H1 (cell line): ENCODE results near the gene PTMS. TPM values are rescaled to one million over a fixed set of nuclear protein-coding genes. Genes with fewer than 3 reads are reported as not detected.
A peak's percentile ranks its signal among the peaks of the same experiment; 100 is the strongest.

Experiments used
- CTCF ChIA-PET: fragments of 300-600 bp; sonication (Branson Sonifier 250); formaldehyde crosslinking; loops from one replicate; lab custom pipeline; 2021; ENCODE audit not compliant: partially characterized antibody; lab: Charles Lee
- POLR2A ChIA-PET: fragments of 300-600 bp; sonication (Branson Sonifier 250); formaldehyde crosslinking; loops from one replicate; lab custom pipeline; 2021; ENCODE audit warnings: inconsistent platforms; ENCODE audit not compliant: partially characterized antibody; lab: Charles Lee
- DNase-seq, 2 experiments: peaks; one replicate each; pipeline versions ENCODE4 v3.0.0 to v3.0.0-alpha.2; 2010 to 2022; ENCODE audit warnings: low spot score in 2 of 2, low read depth in 1 of 2, mixed read lengths in 1 of 2
- FAIRE-seq: peaks from 2 replicates; lab custom pipeline; 2011; peaks lifted over from hg19 to GRCh38; lab: Jason Lieb, UNC
- H2AFZ ChIP-seq: 2 replicates; pipeline ENCODE4 v1.8.1; 2012; ENCODE audit warnings: low read length, inconsistent platforms
- H2AK5ac ChIP-seq: 2 replicates; pipeline ENCODE4 v1.6.1; 2013; ENCODE audit warnings: low read depth, low read length
- H2BK120ac ChIP-seq: replicated peaks from 2 replicates; pipeline ENCODE3; 2013; ENCODE audit warnings: low read depth, low read length, inconsistent platforms
- H2BK12ac ChIP-seq: 2 replicates; pipeline ENCODE4 v1.6.1; 2013; ENCODE audit warnings: low read depth, low read length
- H2BK15ac ChIP-seq: 2 replicates; pipeline ENCODE4 v1.6.1; 2013; ENCODE audit warnings: low read length
- H2BK20ac ChIP-seq: 2 replicates; pipeline ENCODE4 v1.6.1; 2013; ENCODE audit warnings: low read length
- H2BK5ac ChIP-seq: 2 replicates; pipeline ENCODE4 v1.6.1; 2013; ENCODE audit warnings: low read depth, low read length
- H3K14ac ChIP-seq: 2 replicates; pipeline ENCODE4 v1.6.1; 2013; ENCODE audit warnings: inconsistent platforms; ENCODE audit not compliant: insufficient read length
- H3K18ac ChIP-seq: 2 replicates; pipeline ENCODE4 v1.6.1; 2013; ENCODE audit warnings: low read length; ENCODE audit errors: extremely low read depth
- H3K23ac ChIP-seq: 2 replicates; pipeline ENCODE4 v1.6.1; 2013; ENCODE audit warnings: inconsistent platforms; ENCODE audit not compliant: insufficient read length
- H3K23me2 ChIP-seq: 2 replicates; pipeline ENCODE4 v1.6.1; 2013; ENCODE audit warnings: low read depth, low read length
- H3K27ac ChIP-seq: 2 replicates; pipeline ENCODE4 v1.6.1; 2011; ENCODE audit warnings: low read depth, low read length, inconsistent platforms
- H3K27me3 ChIP-seq, 4 experiments: replicated peaks in 1 of 4; 1 replicate in 1 of 4; 2 replicates in 3 of 4; pipeline versions ENCODE4 v1.6.1 to v1.8.1; 2011 to 2013; ENCODE audit warnings: low read length in 3 of 4, mild to moderate bottlenecking in 3 of 4, inconsistent platforms in 2 of 4, mixed read lengths in 2 of 4, moderate library complexity in 1 of 4; ENCODE audit not compliant: control insufficient read depth in 3 of 4, insufficient read depth in 3 of 4; ENCODE audit errors: extremely low read depth in 1 of 4
- H3K36me3 ChIP-seq, 4 experiments: 2 replicates each; pipeline versions ENCODE4 v1.6.1 to v1.8.1; 2011 to 2013; ENCODE audit warnings: mild to moderate bottlenecking in 4 of 4, low read length in 3 of 4, moderate library complexity in 2 of 4, control low read depth in 1 of 4, inconsistent platforms in 1 of 4; ENCODE audit not compliant: insufficient read depth in 4 of 4, control insufficient read depth in 2 of 4
- H3K4ac ChIP-seq: replicated peaks from 2 replicates; pipeline ENCODE3; 2013; ENCODE audit warnings: low read length, low read depth, mixed read lengths, inconsistent platforms; ENCODE audit not compliant: insufficient read length
- H3K4me1 ChIP-seq, 4 experiments: replicated peaks in 1 of 4; 1 replicate in 1 of 4; 2 replicates in 3 of 4; pipeline versions ENCODE4 v1.6.1 to v1.8.1; 2011 to 2013; ENCODE audit warnings: low read length in 3 of 4, inconsistent platforms in 2 of 4, mixed read lengths in 1 of 4; ENCODE audit not compliant: insufficient read depth in 4 of 4, control insufficient read depth in 3 of 4
- H3K4me2 ChIP-seq, 2 experiments: 2 replicates each; pipeline versions ENCODE4 v1.6.1 to v1.8.1; 2011 to 2013; ENCODE audit warnings: low read depth in 2 of 2, low read length in 2 of 2, control low read depth in 1 of 2, inconsistent platforms in 1 of 2, mild to moderate bottlenecking in 1 of 2; ENCODE audit not compliant: insufficient read depth in 1 of 2
- H3K4me3 ChIP-seq, 4 experiments: fragments of 200-600, 300-600 bp in 1 of 4; sonication (generic), shearing (Covaris generic), sonication (Bioruptor Twin) in 1 of 4; 2 replicates each; pipeline versions ENCODE4 v1.5.1 to v1.8.1; 2011 to 2016; ENCODE audit warnings: low read length in 4 of 4, low read depth in 3 of 4, control low read depth in 2 of 4, inconsistent platforms in 2 of 4, mild to moderate bottlenecking in 2 of 4, mixed read lengths in 1 of 4, moderate library complexity in 1 of 4; ENCODE audit not compliant: insufficient read depth in 2 of 4; ENCODE audit errors: extremely low read depth in 1 of 4
- H3K56ac ChIP-seq: replicated peaks from 2 replicates; pipeline ENCODE3; 2013; ENCODE audit warnings: low read depth, mild to moderate bottlenecking, mixed read lengths, low read length, inconsistent platforms; ENCODE audit not compliant: insufficient read length
- H3K79me1 ChIP-seq: 2 replicates; pipeline ENCODE4 v1.6.1; 2013; ENCODE audit warnings: low read depth, low read length, control low read depth
- H3K79me2 ChIP-seq, 2 experiments: 2 replicates each; pipeline versions ENCODE4 v1.6.1 to v1.8.1; 2012 to 2013; ENCODE audit warnings: low read length in 2 of 2, mild to moderate bottlenecking in 2 of 2, inconsistent platforms in 1 of 2; ENCODE audit not compliant: insufficient read depth in 2 of 2, control insufficient read depth in 1 of 2
- H3K9ac ChIP-seq, 4 experiments: replicated peaks in 1 of 4; 1 replicate in 1 of 4; 2 replicates in 3 of 4; pipeline versions ENCODE4 v1.6.1 to v1.8.1; 2011 to 2013; ENCODE audit warnings: low read depth in 3 of 4, low read length in 3 of 4, control low read depth in 2 of 4, mild to moderate bottlenecking in 2 of 4, moderate library complexity in 2 of 4, inconsistent platforms in 1 of 4; ENCODE audit errors: extremely low read depth in 1 of 4
- H3K9me3 ChIP-seq, 2 experiments: 2 replicates each; pipeline versions ENCODE4 v1.6.1 to v1.8.1; 2012 to 2013; ENCODE audit warnings: mild to moderate bottlenecking in 2 of 2, moderate library complexity in 2 of 2, control low read depth in 1 of 2, inconsistent platforms in 1 of 2, low read depth in 1 of 2, low read length in 1 of 2, mixed read lengths in 1 of 2; ENCODE audit not compliant: insufficient read depth in 2 of 2
- H4K20me1 ChIP-seq, 2 experiments: replicated peaks in 1 of 2; 2 replicates each; pipeline versions ENCODE3 to v1.8.1; 2011 to 2013; ENCODE audit warnings: inconsistent platforms in 2 of 2, low read length in 2 of 2, mild to moderate bottlenecking in 1 of 2; ENCODE audit not compliant: insufficient read depth in 2 of 2, control insufficient read depth in 1 of 2
- H4K5ac ChIP-seq: 2 replicates; pipeline ENCODE4 v1.6.1; 2013; ENCODE audit warnings: low read length, low read depth, mixed read lengths, inconsistent platforms; ENCODE audit not compliant: insufficient read length
- H4K8ac ChIP-seq: 2 replicates; pipeline ENCODE4 v1.8.0; 2013; ENCODE audit warnings: mild to moderate bottlenecking, moderate library complexity, low read length, inconsistent platforms; ENCODE audit not compliant: insufficient read depth; ENCODE audit errors: extremely low read depth
- H4K91ac ChIP-seq: replicated peaks from 2 replicates; pipeline ENCODE3; 2013; ENCODE audit warnings: low read length, mixed read lengths, inconsistent platforms; ENCODE audit not compliant: insufficient read length
- BRCA1 ChIP-seq: IDR thresholded peaks from 2 replicates; pipeline ENCODE4 v1.6.1; 2012; ENCODE audit warnings: low read depth, low read length, improper control_type of control experiment
- CBX8 ChIP-seq: fragments of 300-800, 300-1000 bp; sonication (generic); IDR thresholded peaks from 2 replicates; pipeline ENCODE4 v1.7.1; 2016; ENCODE audit warnings: low read depth, low read length, borderline replicate concordance
- CHD2 ChIP-seq: IDR thresholded peaks from 2 replicates; pipeline ENCODE4 v1.6.1; 2012; ENCODE audit warnings: low read length, improper control_type of control experiment
- EGR1 ChIP-seq: IDR thresholded peaks from 2 replicates; pipeline ENCODE4 v1.6.1; 2011; ENCODE audit warnings: low read depth, low read length, borderline replicate concordance
- EP300 ChIP-seq, 2 experiments: IDR thresholded peaks; 1 replicate in 1 of 2; 2 replicates in 1 of 2; pipeline ENCODE4 v1.6.1; 2011 to 2012; ENCODE audit warnings: low read depth in 2 of 2, low read length in 2 of 2, mild to moderate bottlenecking in 2 of 2, borderline replicate concordance in 1 of 2, inconsistent platforms in 1 of 2, moderate library complexity in 1 of 2
- HDAC6 ChIP-seq: IDR thresholded peaks from one replicate; pipeline ENCODE4 v1.7.1; 2012; ENCODE audit warnings: low read depth, mild to moderate bottlenecking, inconsistent platforms, low read length, moderate library complexity
- JUN ChIP-seq: IDR thresholded peaks from 2 replicates; pipeline ENCODE4 v1.6.1; 2011; ENCODE audit warnings: low read depth, mild to moderate bottlenecking, improper control_type of control experiment, low read length
- KDM1A ChIP-seq: fragments of 200-600, 300-600 bp; sonication (generic); IDR thresholded peaks from 2 replicates; pipeline ENCODE4 v1.7.1; 2016; ENCODE audit warnings: mild to moderate bottlenecking, low read length, borderline replicate concordance
- RFX5 ChIP-seq: IDR thresholded peaks from 2 replicates; pipeline ENCODE4 v1.6.1; 2011; ENCODE audit warnings: low read depth, low read length, improper control_type of control experiment, borderline replicate concordance
- YY1 ChIP-seq: IDR thresholded peaks from 2 replicates; pipeline ENCODE4 v1.6.1; 2011; ENCODE audit warnings: low read depth, mild to moderate bottlenecking, low read length
- ZNF274 ChIP-seq: IDR thresholded peaks from 2 replicates; pipeline ENCODE4 v1.7.0; 2012; ENCODE audit warnings: low read length, borderline replicate concordance; ENCODE audit errors: extremely low read depth
- WGBS, 2 experiments: shearing (Covaris generic) in 1 of 2; methylation state at CpG; one replicate each; pipeline versions ENCODE4 v1.1.6 to v1.1.7; 2013 to 2015; ENCODE audit warnings: low lambda C conversion rate in 2 of 2, mixed read lengths in 2 of 2, inconsistent platforms in 1 of 2, low coverage in 1 of 2, missing lambda C conversion rate in 1 of 2; ENCODE audit not compliant: insufficient replicate concordance in 2 of 2, insufficient coverage in 1 of 2, insufficient read length in 1 of 2; ENCODE audit errors: extremely low coverage in 1 of 2, missing lambda C conversion rate in 1 of 2; 5-methylcytosine and 5-hydroxymethylcytosine counted together
- polyA plus RNA-seq, 7 experiments: library from polyadenylated mRNA; depleted of rRNA in 3 of 7; stranded (reverse) in 5 of 7; unstranded in 2 of 7; fragments of >200 nt in 5 of 7; fragments of 200-250 nt in 2 of 7; gene quantifications; 1 replicate in 5 of 7; 2 replicates in 1 of 7; 4 replicates in 1 of 7; pipeline versions ENCODE4 v1.2.1 to v1.2.3, GENCODE V29; 2011 to 2013; ENCODE audit warnings: missing spikeins in 2 of 7, mixed read lengths in 2 of 7
- total RNA-seq: library from RNA; stranded (reverse); fragmentation: NEBNext Ultra II Directional; extraction: Animal tissue kit (Norgen Biotek cat#: 25700); gene quantifications from 2 replicates; pipeline ENCODE4 v1.2.1, GENCODE V29; 2021
- TF ChIP-seq, protein P1 (sequence below): IDR thresholded peaks from 2 replicates; pipeline ENCODE4 v1.6.1; 2011; ENCODE audit warnings: low read depth, mild to moderate bottlenecking, low read length; ENCODE audit not compliant: insufficient read depth

The PTMS gene
- total and polyA plus RNA-seq, 2 of the 8 experiments (the other 6 are each of a cell fraction or from before 2014, with no cell fraction given), result 444 to 553 TPM

DNA sequence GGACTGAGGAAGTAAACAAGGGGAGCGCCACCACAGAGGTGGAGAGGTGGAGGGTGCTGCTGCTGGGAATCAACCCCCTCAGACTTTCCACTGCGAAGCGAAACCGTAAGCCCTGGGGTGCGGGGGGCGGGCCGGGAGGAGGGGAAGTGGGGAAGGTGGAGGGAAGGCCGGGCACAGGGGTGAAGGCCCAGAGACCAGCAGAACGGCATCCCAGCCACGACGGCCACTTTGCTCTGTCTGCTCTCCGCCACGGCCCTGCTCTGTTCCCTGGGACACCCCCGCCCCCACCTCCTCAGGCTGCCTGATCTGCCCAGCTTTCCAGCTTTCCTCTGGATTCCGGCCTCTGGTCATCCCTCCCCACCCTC, 6.2 kb downstream of the PTMS start, which contains the start of gene LAG3:
Gene LAG3, plus strand, starts transcription at position 190 of the 365 bp plus-strand sequence. CDS start 333 bp downstream, outside the sequence.
- H2AFZ ChIP-seq, result no peak within 1 kb of the TSS
- CTCF ChIA-PET, result interaction anchor here (0.5 to 29.6 kb wide), 7 partner anchors 9 to 57 kb away, joined by 3 to 532 read pairs (median 4); partner anchors contain the start of genes GNB3, GPR162, MLF2 and P3H3
- no peak for FAIRE-seq
- TF ChIP-seq EP300 (IDR thresholded peaks at IDR 0.05; ENCODE audit: borderline replicate concordance in 1 of 2, low read depth in 2 of 2, low read length in 2 of 2) (no peak), YY1 (no peak), ZNF274 (no peak), BRCA1 (no peak), RFX5 (no peak), JUN (no peak), CHD2 (no peak), CBX8 (no peak), EGR1 (no peak), KDM1A (no peak), HDAC6 (no peak)
- TF ChIP-seq, protein P1, sequence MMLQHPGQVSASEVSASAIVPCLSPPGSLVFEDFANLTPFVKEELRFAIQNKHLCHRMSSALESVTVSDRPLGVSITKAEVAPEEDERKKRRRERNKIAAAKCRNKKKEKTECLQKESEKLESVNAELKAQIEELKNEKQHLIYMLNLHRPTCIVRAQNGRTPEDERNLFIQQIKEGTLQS, result no peak

More for the DNA sequence above, 6.2 kb downstream of the PTMS start, which contains the start of gene LAG3:
- H3K79me1 ChIP-seq, result 0 out of 2 replicates have a peak, but pooled peaks cover 2% of the 10 kb centered on the region
- peaks cover 13% of the 10 kb centered on the region for H3K23me2 ChIP-seq
- H4K8ac ChIP-seq, result peak within 1 kb of the TSS; percentile 28; the same call in 1 of the 2 replicates
- H3K14ac ChIP-seq, result no peak within 1 kb of the TSS
- H2BK5ac ChIP-seq, result no peak within 1 kb of the TSS
- POLR2A ChIA-PET, result interaction anchor here (0.6 to 11.6 kb wide), 10 partner anchors 9 to 171 kb away, joined by 3 to 151 read pairs (median 5); partner anchors contain the start of genes C12orf57, GPR162, MLF2 and RNU7-1
- H2BK20ac ChIP-seq, result 0 out of 2 replicates have a peak within 1 kb of the TSS, but pooled peaks have one; percentile 48
- peak within 1 kb of the TSS in 2 of 4 experiments; percentile 26 to 54; a peak in 1 of 7 replicates for H3K9ac ChIP-seq
- H4K20me1 ChIP-seq, result peaks cover 6 to 19% of the 10 kb centered on the region in 2 experiments
- WGBS, 2 experiments, result no CpG with 5 or more reads among the region's 15 CpGs
- H4K91ac ChIP-seq, result peak within 1 kb of the TSS; percentile 79
- no peak within 1 kb of the TSS for H3K27ac ChIP-seq
- no peak for DNase-seq
- H4K5ac ChIP-seq, result no peak within 1 kb of the TSS
- H3K4ac ChIP-seq, result no peak within 1 kb of the TSS
- H2AK5ac ChIP-seq, result no peak within 1 kb of the TSS; the same call in 1 of the 2 replicates
- no peak within 1 kb of the TSS for H3K56ac ChIP-seq
- H3K4me1 ChIP-seq, result peaks cover 4 to 36% (median 25%) of the 10 kb centered on the region in 4 experiments
- H3K23ac ChIP-seq, result peak within 1 kb of the TSS; percentile 85
- peaks cover 4 to 22% of the 10 kb centered on the region in 2 experiments; a peak in 2 of 4 replicates for H3K79me2 ChIP-seq
- H3K27me3 ChIP-seq, result peaks cover 0 to 29% (median 22%) of the 10 kb centered on the region in 4 experiments; a peak in 5 of 7 replicates
- H2BK120ac ChIP-seq, result no peak within 1 kb of the TSS
- H3K4me3 ChIP-seq, result peak within 1 kb of the TSS; percentile 5 to 60 (median 31)
- H2BK12ac ChIP-seq, result peak within 1 kb of the TSS; percentile 87; the same call in 1 of the 2 replicates
- no peaks in the 10 kb centered on the region for H3K9me3 ChIP-seq
- H3K36me3 ChIP-seq, result peaks cover 0 to 23% (median 5%) of the 10 kb centered on the region in 4 experiments; a peak in 6 of 8 replicates
- H3K4me2 ChIP-seq, result peak within 1 kb of the TSS; percentile 83 to 85
- peak within 1 kb of the TSS; percentile 26 for H3K18ac ChIP-seq
- peak within 1 kb of the TSS; percentile 99; the same call in 1 of the 2 replicates for H2BK15ac ChIP-seq
